H54 (cell line): ENCODE results near the gene TTPAL.

ENCODE experiments used
- DNase-seq: peaks from one replicate; pipeline ENCODE4 v3.0.0; 2011; ENCODE audit warnings: low spot score, mixed read lengths; ENCODE audit not compliant: insufficient read length
- FAIRE-seq: peaks from 3 replicates; lab custom pipeline; 2011; peaks lifted over from hg19 to GRCh38; lab: Jason Lieb, UNC
- POLR2A ChIP-seq: IDR thresholded peaks from 2 replicates; pipeline ENCODE4 v1.6.1; 2011; ENCODE audit warnings: low read depth, mild to moderate bottlenecking, low read length

Gene TTPAL

GRCh38 chr20:44537993-44538392 is 62.3 kb downstream of the TTPAL start:
- FAIRE-seq (no peak), DNase-seq (no peak)
- no peak for TF ChIP-seq POLR2A

- TF ChIP-seq POLR2A, result no peak
- DNase-seq, result peak; percentile 23
- FAIRE-seq, result no peak
Measured at GRCh38 chr20:44540834-44541233, 65.2 kb downstream of the TTPAL start.

GRCh38 chr20:44541992-44542391 is 66.3 kb downstream of the TTPAL start:
- no peak for FAIRE-seq

GRCh38 chr20:44542890-44543289 is 67.2 kb downstream of the TTPAL start:
- FAIRE-seq (no peak), DNase-seq (no peak)

More at GRCh38 chr20:44541992-44542391, 66.3 kb downstream of the TTPAL start:
- no peak for DNase-seq
- TF ChIP-seq POLR2A, result no peak

GRCh38 chr20:44543358-44543757 is 67.7 kb downstream of the TTPAL start:
- FAIRE-seq, result no peak

More at GRCh38 chr20:44542890-44543289, 67.2 kb downstream of the TTPAL start:
- no peak for TF ChIP-seq POLR2A

More at GRCh38 chr20:44543358-44543757, 67.7 kb downstream of the TTPAL start:
- no peak for DNase-seq
- no peak for TF ChIP-seq POLR2A
